Measurements from ENCODE around the gene YTHDF2.

The YTHDF2 gene

DNA sequence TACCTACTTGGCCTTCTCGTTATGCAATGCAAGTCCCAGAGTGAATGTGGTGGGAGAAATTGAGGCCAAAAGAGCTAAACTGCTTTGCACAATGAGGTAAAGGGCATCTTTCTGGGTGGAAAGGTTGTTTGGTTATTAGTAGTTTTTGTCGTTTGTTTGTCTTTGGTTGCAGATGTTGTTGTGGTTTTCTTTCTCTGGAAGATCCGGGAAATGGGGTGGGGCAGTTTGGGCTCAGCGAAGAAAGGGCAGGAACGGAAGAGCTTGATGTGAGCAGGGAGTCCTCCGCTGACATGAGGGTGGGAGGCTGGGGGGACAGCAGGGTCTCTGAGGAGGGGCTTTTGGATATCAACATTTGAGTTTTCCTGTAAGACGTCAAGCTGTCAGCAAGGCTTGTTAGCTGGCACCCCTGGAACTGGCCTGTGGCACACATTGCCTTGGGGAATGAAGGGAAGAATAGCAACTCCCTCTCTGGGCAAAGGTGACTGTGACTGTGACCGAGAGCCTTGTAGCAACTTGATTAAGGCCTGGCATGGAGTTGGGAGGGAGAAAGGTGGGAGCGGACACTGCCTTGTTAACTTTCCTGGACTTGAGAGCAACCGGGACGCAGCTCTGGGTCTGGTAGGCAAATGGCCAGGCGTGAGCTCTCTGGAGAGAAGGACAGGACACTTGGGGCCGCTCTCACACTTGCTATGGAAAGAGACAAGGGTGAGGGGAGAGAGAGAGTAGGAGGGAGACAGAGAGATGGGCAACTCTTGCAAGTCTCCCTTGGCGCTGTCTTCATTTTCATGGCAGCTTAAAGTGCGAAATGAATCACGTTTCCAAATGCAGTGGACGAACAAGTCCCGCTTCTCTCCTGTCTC lies 59.8 kb downstream of the YTHDF2 start:
- DNase-seq (ENCODE audit: extremely low read depth in 1 of 2, low read depth in 1 of 2) = no peak

DNA sequence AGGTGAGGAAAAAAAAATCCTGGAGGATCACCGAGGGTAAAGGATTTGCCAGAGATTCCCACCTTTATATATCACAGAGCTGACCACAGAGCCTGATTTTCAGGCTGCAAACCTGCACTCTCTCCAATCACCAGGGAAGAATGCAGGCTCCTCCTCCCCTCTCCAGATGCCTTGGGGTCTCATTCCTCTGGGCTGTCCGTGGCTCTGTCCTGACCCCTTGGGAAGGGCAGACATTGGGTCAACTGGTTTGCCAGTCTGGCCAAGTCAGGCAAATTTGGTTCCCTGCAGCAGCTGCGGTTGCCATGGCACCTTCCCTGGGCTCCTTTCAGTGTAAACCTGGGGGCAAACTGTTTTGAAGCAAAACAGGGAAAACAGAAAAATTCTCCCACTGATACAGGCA lies 63.6 kb downstream of the YTHDF2 start:
- DNase-seq (ENCODE audit: extremely low read depth in 1 of 2, low read depth in 1 of 2) = no peak

DNA sequence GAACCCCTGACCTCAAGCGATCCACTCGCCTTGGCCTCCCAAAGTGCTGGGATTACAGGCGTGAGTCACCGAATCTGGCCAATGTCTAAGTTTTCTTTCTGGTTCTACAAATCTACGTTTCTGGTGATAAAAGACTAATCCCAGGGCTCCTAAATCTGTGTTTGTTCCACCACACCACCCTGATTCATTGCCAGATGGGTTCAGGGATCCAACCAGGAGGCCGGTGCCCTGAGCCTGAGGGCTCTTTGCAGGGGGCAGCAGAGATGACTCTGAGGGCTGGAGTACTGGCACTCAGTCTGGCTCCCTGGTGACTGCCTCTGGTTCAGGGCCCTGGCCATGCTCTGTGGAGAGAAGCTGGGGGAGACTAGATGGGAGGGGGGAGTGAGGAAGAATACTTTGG lies 64.7 kb downstream of the YTHDF2 start:
- no peak for DNase-seq (ENCODE audit: extremely low read depth in 1 of 2, low read depth in 1 of 2)

DNA sequence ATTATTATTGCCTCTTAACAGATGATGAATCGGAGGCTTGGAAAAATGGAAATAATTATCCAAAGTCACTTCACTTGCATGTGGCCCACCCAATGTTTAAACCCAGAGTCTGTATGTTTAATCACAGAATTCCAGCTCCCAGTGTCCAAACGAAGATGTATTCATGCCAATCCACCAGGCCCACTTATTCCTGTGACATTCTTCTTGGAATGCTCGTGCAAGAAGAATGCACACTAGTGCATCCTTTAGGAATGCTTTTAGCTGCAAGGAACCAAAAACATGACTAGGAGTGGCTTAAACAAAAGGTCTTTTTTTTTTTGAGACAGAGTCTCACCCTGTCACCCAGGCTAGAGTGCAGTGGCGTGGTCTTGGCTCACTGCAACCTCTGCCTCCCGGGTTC lies 66.3 kb downstream of the YTHDF2 start:
- DNase-seq (ENCODE audit: extremely low read depth in 1 of 2, low read depth in 1 of 2) = no peak

DNA sequence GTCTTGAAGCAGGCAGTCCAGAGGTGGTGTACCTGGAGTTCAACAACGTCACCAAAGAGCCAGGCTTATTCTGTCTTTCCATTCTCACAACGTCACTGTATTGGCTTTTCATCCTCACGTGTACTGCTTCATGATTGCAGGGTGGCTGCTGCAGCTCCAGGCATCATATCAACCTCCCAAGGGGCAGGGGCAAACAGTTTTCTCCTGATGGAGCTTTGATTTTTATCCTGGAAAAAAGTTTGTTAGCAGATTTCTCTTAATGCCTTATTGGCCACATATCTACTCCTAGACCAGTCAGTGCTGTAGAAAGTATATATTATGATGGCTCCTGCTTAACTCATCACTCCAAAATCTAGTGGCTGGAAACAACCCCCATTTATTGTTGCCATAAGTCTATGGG lies 66.9 kb downstream of the YTHDF2 start:
- DNase-seq (ENCODE audit: extremely low read depth in 1 of 2, low read depth in 1 of 2) = no peak

DNA sequence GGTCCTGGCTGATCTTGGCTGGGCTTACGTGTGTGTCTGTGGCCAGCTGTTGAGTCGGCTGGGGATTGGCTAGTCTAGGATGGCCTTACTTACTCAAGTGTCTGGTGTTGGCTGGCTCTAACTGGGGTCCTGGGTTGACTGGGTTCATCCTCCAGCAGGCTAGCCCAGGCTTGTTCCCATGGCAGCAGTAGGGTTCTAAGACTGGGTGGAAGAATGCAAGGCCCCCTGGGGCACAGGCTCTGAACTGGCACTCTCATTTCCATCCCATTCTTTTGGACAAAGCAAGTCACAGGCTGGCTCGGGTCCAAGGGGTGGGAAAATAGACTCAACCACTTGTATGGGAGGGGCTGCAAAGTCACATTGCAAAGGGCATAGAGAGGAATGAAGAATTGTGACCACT lies 67.3 kb downstream of the YTHDF2 start:
- DNase-seq (ENCODE audit: extremely low read depth in 1 of 2, low read depth in 1 of 2) = no peak

DNA sequence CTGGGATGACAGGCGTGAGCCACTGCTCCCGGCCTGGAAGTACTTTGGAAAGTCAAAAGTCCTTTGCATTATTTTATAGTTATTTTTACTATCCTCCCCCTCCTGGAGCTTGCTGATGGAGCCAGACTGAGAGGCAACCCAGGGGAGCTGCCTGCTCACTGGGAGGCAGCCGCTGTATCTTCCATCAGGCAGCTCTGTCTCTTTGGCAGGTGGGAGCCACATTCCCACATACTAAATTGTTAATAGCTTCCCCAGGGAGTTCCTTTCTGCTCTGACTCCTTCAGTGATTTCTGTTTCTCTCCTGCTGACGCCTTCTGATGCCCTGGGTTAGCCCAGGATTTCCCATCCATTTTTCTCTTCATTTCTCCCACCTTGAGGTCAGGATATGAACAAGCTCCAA lies 70.3 kb downstream of the YTHDF2 start:
- no peak for DNase-seq (ENCODE audit: extremely low read depth in 1 of 2, low read depth in 1 of 2)

DNA sequence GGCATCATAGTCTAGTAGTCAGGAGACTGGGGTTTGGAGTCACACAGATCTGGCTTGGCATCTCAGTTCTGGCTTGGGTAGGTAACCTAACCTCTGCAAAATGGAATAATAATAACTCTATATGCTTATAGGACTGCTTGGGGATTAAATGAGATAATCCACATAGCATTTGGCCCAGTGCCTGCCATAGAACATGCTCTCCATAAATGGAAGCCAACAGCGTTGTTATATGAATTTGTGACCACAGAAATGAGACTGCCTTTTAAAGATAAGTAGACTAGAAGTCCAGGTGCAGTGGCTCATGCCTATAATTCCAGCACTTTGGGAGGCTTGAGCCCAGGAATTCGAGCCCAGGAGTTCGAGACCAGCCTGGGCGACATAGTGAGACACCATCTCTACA lies 71.2 kb downstream of the YTHDF2 start:
- no peak for DNase-seq (ENCODE audit: extremely low read depth in 1 of 2, low read depth in 1 of 2)

DNA sequence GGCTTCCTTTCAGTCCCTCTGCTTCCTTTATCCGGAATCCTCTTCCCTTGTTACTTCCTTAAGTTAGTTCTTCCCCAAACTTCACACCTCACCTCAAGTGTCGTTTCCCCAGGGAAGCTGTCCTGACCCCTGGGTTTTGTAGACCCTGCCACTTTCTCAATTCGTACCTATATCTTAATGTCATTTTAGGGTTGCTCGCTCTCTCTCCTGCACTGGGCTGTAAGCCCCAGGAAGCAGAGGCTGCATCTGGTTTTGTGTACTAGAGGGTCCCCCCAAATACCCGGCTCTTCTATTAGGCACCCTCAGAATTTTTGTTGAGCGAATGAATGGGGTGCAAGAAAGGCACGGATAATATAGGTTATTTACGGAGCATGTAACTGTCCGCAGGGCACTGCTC lies 74.6 kb downstream of the YTHDF2 start:
- DNase-seq (ENCODE audit: extremely low read depth in 1 of 2, low read depth in 1 of 2) = no peak

DNA sequence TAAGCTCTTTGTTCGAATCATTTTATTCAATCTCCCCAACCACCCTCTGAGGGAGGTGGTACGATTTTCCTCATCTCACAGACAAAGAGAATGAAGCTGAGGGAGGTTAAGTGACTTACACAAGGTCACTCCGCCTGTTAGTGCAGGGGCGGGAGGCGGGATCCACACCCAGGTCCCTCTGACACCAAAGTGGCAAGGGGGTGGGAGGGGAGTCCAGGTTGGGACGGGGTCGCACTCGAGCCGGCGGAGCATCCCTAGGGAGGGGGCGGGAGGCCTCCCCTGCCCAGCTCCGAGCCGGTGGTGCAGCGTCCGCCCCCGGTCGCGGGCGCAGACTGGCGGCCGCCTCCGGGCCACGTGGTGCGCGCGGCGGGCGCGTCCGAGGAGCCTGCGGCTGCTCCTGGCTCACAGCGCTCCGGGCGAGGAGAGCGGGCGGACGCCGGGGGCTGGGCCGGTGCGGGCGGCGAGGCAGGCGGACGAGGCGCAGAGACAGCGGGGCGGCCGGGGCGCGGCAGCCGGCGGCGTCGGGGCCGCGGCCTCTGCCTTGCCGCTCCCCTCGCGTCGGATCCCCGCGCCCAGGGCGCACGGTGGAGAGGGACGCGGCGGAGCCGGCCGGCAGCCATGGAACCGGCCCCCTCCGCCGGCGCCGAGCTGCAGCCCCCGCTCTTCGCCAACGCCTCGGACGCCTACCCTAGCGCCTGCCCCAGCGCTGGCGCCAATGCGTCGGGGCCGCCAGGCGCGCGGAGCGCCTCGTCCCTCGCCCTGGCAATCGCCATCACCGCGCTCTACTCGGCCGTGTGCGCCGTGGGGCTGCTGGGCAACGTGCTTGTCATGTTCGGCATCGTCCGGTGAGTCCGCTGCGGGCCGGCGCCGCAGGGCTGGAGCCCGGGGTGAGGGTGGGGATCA lies 75.3 kb downstream of the YTHDF2 start, which contains the start of gene OPRD1:
Gene OPRD1 (plus strand): TSS at position 405 of the 903 bp plus-strand sequence. CDS start 214 bp downstream, at position 619.
- DNase-seq (ENCODE audit: extremely low read depth in 1 of 2, low read depth in 1 of 2) = no peak

DNA sequence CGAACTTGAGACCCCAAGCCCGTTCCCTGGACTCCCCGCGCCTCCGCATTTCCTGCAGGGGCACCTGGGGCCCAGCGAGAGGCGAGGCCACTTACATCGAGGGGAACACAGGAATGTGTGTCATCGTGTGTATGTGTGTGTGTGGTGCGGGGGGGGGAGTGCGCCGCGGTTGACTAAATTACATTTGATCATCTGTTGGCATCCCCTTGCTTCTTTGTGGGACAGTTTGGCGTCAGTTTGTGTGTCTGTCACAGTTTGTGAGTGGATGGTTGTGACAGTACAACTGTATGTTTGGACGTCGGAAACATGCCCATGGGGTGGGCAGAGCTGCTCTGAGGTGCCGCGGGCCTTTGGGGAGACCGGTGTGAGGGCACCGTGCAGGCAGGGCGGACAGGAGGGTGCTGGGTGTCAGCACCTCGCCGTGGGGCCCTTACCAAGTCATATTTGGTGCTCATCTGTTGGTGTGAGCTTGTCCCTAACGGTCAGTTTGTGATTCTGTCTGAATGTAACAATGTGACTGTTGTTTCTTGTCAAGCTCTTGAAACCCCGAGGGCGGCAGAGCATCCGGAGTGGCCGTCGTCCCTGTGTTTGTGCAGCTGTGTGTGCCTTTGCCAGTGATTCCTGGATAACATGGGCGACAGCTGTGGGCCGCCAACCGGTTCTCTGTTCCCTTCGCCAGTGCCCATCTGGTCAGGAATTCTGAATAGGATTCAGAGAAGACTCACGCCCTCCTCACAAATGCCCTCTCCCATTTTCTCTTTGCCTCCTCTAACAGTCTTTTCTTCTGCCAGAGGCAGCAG lies 76.1 kb downstream of the YTHDF2 start:
- no peak for DNase-seq (ENCODE audit: extremely low read depth in 1 of 2, low read depth in 1 of 2)

DNA sequence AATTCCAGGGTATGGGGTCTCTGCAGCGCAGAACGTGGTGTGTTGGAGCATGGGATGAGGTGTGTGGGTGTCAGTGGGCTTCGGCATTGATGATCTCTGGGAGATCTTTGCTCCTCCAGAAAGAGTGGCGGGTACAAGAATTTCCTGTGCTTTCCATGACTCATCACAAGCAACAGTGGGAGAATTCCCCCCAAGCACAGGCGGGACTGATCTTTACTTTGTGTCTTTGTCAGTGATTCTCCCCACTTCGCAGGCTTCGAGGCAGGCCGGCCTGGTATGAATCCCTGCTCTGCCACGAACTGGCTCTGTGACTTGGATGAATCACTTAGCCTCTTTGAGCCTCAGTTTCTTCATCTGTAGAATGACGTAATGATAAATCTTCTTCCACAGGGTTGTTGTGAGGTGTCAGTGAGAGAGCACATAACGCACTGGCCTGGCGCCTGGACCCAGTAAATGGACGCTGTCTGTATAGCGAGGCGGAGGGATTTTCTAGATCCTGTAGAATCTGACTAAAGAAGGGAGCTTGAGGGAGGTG lies 77.3 kb downstream of the YTHDF2 start:
- DNase-seq (ENCODE audit: extremely low read depth in 1 of 2, low read depth in 1 of 2) = no peak

DNA sequence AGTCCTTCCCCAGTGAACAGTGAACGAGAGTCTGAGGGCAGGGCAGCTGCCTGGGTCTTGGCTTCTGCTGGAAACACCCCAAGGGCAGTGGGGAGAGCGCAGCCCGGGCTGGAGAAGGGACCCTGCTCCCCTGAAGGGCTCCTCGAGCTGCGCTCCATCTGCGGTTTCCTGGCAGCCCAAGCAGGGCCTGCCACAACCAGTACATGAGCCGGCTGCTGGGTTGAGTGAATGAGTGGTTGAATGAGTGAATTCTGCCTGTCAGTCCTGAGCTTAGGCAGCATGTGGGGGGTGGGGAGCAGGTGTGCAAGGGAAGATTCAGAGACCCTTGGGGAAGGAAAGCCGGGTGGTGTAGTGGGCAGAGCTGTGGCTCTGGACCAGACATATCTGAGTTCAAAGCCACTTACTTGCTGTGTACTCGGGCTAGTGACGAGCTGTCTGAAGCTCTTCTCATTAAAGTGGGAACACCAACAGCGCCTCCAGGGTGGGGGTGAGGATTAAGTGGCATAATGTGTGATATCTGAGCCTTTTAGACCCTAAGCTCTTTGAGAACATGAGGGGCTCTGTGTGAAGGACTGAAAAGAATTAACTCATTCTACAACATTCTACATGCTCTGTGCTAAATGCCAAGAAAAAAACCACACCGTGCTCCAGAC lies 78.9 kb downstream of the YTHDF2 start:
- DNase-seq (ENCODE audit: extremely low read depth in 1 of 2, low read depth in 1 of 2) = no peak

DNA sequence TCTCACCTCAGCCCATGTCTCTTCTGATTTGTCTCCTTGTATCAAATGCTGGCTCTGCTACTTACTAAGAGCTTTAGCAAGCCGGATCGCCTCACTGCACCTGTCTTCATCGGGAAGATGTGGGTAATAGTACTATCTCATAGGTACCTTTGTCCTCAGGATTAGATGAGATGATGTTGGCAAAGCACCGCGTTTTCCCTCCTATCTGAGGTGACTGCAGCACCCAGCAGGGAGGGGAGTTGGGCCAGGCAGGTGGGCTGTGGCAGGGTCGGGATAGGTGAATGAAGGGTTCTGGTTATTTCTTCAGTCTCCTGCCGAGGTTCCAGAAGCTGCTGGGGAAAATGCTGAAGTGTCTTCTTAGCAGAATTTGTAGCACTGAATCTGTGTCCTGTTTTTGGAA lies 80.4 kb downstream of the YTHDF2 start:
- DNase-seq (ENCODE audit: extremely low read depth in 1 of 2, low read depth in 1 of 2) = no peak

DNA sequence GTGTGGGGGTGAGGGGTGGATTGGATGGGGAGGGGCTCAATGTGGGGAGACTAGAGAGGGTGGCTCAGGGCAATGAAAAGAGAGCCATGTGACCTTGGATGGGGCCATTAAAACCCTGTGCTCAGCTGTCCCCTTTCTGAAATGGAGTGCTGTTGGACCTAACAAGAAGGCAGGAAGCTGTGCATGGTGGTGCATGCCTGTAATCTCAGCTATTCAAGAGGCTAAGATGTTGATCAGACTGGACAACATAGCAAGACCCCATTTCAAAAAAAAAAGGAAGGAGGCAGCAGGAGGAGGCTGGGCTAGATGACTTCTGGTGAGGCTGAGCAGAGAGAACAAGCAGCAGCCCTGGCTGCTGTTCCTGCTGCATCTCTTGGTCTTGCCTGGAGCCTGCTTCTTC lies 82.3 kb downstream of the YTHDF2 start:
- DNase-seq (ENCODE audit: extremely low read depth in 1 of 2, low read depth in 1 of 2) = no peak

Measured in activated CD8-positive, alpha-beta memory T cell treated with anti-CD3 and anti-CD28 coated beads for 1 hour (primary cell).